Eye (tissue), 1 donor: ENCODE measurements around the gene B4GAT1.

Experiments
- DNase-seq: peaks from one replicate; pipeline ENCODE4 v3.0.0-alpha.2; 2015

B4GAT1 gene

GRCh38 chr11:66336234-66337102 is 11.0 kb downstream of the B4GAT1 start, which contains the start of gene RIN1:
Gene RIN1 (minus strand): TSS chr11:66336434. CDS start chr11:66336402, 32 bp downstream.
- peak; percentile 72 for DNase-seq

- peak; percentile 56 for DNase-seq
Observed at GRCh38 chr11:66335531-66336233, 11.7 kb downstream of the B4GAT1 start.

- DNase-seq: no peak
Observed at GRCh38 chr11:66334605-66335442, 12.6 kb downstream of the B4GAT1 start.

GRCh38 chr11:66333896-66334604 is 13.4 kb downstream of the B4GAT1 start:
- DNase-seq: no peak

GRCh38 chr11:66333220-66333877 is 14.1 kb downstream of the B4GAT1 start:
- DNase-seq: no peak

- DNase-seq: no peak
Observed at GRCh38 chr11:66332371-66333219, 14.8 kb downstream of the B4GAT1 start.

- DNase-seq: no peak
Observed at GRCh38 chr11:66331542-66332370, 15.7 kb downstream of the B4GAT1 start.

- no peak for DNase-seq
Observed at GRCh38 chr11:66330931-66331330, 16.5 kb downstream of the B4GAT1 start.

- DNase-seq: no peak
Observed at GRCh38 chr11:66329165-66329673, 18.2 kb downstream of the B4GAT1 start.

GRCh38 chr11:66328302-66329144 is 18.9 kb downstream of the B4GAT1 start:
- DNase-seq: peak; percentile 94

GRCh38 chr11:66328031-66328301 is 19.5 kb downstream of the B4GAT1 start:
- no peak for DNase-seq

- DNase-seq: peak; percentile 40
Observed at GRCh38 chr11:66327171-66328030, 20.0 kb downstream of the B4GAT1 start.

GRCh38 chr11:66326261-66327111 is 20.9 kb downstream of the B4GAT1 start:
- DNase-seq: peak; percentile 62

GRCh38 chr11:66325263-66325671 is 22.2 kb downstream of the B4GAT1 start:
- DNase-seq: peak; percentile 22

- peak; percentile 28 for DNase-seq
Observed at GRCh38 chr11:66324664-66325063, 22.8 kb downstream of the B4GAT1 start.

- no peak for DNase-seq
Observed at GRCh38 chr11:66323684-66324083, 23.7 kb downstream of the B4GAT1 start.
